Measurements from ENCODE around the gene KLHL17. TPM values are rescaled to one million over a fixed set of nuclear protein-coding genes. Genes with fewer than 3 reads are reported as not detected.

The KLHL17 gene
- total RNA-seq = 3.5 and 10.5 TPM in 2 replicates

DNA sequence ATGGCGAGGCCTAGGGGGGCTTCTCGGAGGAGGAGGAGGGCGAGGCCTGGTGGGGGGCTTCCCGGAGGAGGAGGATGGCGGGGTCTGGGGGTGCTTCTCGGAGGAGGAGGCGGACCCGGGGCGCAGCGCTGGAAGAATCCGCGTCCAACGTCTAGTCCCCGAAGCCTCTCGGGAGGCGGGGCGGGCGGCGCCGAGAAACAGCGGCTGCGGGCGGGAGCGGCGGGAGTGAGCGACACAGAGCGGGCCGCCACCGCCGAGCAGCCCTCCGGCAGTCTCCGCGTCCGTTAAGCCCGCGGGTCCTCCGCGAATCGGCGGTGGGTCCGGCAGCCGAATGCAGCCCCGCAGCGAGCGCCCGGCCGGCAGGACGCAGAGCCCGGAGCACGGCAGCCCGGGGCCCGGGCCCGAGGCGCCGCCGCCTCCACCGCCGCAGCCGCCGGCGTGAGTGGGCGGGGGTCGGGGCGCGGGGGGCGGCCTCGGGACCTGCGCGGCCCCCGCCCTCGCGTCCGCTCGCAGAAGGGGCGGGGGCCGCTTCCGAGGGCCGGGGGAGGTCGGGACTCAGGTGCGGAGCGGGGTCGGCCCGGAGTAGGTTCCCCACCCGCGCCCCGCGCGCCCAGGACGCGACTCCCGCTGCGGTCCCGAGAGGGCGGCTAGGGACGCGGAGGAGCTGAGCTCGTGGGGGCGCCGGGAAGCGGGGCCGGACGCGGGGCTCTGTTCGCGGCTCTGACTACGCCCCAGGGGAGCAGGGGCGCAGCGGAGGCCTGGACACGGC, at the start of gene KLHL17:
Gene KLHL17 (plus strand): TSS at position 222 of the 769 bp plus-strand sequence. CDS start 110 bp downstream, at position 332.

DNA sequence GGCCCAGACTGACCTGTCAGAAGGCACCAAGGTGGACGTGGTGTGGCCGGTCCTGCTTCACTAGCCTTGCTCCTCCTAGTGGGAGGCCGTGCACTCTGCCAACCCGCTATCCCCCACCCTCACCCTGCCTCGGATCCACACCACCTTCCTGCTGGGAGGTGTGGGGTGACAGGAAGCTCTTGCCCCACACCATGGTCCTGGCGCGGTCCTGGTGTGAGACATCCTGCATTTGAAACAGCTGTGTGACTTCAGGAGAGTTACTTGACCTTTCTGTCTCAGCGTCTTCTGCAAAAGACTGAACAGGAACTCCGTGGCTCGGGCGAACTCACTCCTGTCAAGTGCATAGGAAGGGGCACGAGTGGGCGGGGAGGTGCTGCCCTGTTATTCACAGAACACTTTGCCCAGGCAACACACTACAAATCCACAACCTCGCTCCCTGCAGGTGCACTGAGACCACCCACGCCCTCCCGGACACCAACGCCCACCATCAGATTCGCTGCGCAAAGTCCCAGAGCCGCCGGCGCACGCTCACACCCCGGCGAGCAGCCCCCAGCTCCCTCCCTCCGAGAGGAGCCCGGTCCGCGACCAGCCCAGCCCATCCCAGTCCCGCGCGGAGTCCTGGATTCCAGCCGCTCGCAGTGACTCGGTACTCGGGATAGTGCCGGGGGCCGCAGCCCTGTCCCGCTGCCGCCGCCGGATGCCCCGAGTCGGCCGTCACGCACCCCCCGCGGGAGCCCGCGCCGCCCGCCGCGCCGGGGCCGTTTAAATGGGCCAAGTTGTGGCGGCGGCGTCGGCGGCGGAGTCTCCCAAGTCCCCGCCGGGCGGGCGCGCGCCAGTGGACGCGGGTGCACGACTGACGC, 37.0 kb upstream of the KLHL17 start, which contains the start of gene SAMD11:
Gene SAMD11 (plus strand): TSS at position 793 of the 860 bp plus-strand sequence. CDS start 509 bp downstream, outside the sequence.

DNA sequence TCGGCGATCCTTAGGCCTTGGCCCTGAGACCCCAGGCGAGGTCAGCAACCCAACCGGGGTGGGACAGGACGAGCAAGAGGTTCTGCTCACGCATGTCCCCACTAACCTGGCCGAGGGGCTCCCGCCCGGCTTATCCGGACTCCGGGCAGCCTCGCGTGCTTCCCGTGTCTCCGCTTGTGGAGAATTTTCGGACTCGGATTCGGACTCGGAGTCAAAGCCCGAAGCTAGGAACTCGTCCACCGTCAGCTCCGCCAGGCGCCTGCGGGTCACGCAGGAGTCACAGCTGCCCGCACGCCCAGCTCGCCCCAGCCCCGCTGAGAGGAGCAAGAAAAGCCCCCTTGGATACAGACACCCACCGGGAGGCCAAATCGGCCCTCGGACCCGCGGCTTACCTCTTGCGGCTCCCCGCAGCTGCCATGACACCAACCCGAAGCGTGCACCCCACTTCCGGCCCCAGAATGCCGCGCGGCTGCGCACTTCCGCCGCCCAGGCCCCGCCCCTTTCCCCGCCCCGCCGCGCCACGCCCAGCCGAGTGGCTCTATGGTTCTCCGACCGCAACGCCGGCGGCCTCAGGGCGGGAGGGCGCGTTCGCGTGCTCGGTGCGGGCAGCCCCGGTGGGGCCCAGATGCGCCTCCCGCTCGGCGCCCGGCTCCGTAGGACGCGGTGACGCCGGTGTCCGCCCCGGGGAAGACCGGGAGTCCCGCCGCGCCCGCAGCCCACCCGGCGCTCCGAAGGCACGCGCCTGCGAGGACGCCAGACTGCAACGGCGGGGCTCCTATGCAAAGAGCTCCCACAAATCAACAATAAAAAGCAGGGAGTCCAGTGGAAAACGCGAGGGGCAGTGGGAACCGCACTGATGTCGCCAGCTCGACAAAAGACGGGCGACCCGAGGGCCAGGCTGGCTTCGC, 1.3 kb upstream of the KLHL17 start, which contains the start of gene NOC2L:
Gene NOC2L (minus strand): TSS at position 434 of the 908 bp plus-strand sequence. CDS start 16 bp downstream, at position 418.

DNA sequence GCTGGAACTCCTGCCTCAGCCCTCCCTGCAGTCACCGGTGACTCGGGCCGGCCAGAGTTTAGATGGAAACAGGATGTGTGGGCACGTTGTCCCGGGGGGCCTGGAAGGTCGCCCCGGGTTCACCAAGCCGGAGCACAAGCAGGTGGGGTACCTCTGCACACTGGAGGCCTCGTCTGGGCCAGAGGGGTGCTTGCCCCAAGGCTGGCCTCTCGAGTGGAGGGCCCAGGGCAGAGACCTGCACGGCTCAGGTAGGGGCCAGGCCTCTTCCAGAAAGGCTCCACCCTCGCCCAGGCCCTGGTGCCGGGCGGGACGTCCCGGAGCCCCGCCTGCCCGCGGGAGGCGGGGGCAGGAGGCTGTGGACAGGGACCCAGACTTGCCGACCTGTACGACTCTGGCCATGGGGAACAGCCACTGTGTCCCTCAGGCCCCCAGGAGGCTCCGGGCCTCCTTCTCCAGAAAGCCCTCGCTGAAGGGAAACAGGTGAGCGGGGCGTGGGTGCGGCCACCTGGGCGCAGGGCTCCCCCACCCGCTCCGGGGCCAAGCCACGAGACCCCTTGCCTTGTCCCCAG, 5.8 kb downstream of the KLHL17 start, which contains the start of gene PLEKHN1:
Gene PLEKHN1 (plus strand): TSS at position 348 of the 569 bp plus-strand sequence. CDS start 50 bp downstream, at position 398.

DNA sequence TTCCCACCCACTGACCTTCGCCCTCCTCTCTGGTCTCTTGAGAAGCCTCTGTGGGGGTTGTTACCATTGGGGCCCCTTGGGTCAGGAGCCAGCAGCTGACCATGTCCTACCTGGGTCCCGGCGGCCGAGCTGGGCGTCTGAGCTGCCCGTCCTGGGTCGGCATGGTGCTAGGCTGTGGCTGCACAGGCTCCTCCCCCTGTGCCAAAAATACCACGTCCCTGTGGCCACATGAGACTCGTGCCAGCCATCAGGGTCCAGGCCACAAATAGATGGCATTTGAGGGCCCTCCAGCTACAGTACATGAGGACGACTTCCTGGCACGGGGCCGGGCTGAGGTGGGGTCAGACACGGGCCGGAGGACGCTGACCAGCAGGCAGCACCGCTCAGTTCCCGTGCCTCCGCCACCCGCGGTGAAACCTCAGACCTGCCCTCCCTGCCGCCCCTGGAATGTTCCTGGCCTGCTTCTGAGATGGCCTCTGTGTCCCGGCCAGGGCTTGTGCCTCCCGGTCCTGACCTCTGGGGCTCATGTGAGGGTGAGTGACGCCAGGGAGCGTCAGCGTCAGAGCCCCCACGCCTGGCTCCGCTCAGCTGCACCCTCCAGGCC, 21.7 kb downstream of the KLHL17 start, which contains the start of gene PERM1:
Gene PERM1 (minus strand): TSS at position 139 of the 604 bp plus-strand sequence. CDS start 1,064 bp downstream, outside the sequence.

DNA sequence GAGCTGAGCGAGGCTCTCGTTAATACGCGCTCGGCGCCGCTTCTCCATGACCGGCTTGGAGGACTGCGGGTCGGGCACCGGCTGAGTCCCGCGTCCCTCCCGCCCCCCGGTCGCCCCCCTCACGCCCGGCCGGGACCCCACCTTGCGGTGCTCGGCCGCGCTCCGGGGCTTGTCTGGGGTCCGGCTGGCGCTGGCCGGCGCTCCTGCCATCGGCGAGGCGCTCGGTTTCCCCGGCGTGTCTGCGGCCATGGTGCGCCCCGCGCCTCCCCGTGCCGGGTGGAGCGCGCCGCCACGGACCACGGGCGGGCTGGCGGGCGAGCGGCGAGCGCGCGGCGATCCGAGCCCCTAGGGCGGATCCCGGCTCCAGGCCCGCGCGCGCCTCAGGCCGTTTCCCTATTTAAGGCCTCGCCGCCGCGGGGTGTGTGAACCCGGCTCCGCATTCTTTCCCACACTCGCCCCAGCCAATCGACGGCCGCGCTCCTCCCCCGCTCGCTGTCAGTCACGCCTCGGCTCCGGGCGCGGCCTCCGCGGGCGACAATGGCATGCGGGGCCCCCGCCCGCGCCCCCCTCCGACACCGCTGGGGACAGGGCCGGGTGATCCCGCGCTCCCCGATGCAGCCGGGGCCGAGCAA, 39.5 kb downstream of the KLHL17 start, which contains the start of gene HES4:
Gene HES4 (minus strand): TSS at position 373 of the 632 bp plus-strand sequence. CDS start 124 bp downstream, at position 249.

DNA sequence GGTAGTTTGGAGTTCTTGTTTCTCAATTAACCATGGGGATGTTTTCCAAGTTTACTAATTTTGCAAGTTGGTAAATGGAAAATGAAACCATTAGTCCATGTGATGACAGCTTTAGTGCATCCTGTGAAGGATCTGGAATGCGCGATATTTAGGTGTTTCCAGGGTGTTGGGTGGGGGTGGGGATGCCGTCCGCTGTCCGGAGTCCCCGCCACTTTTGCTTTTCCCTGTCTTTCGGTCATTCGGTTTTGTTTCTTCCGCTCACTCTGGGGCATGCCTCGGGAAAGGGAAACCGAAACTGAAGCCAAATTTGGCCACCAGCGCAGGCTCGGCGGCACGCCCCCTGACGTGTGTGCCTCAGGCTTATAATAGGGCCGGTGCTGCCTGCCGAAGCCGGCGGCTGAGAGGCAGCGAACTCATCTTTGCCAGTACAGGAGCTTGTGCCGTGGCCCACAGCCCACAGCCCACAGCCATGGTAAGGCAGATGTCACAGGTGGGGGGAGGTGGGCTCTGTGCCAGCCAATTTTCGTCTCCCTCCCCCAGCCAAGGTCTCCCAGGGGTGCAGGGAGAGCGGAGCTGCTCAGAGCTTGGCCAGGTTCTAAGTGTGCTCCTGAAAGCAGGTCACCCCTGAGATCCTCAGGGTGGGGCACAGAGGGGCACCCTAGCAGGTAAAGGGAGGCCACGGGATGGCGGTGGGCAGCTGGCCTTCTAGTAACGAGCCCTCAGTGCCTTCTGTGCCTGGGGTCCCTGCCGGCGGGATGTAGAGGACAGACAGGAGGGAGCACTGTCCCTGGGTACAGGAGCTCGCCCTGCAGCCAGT, 52.9 kb downstream of the KLHL17 start, which contains the start of gene ISG15:
Gene ISG15 (plus strand): TSS at position 393 of the 817 bp plus-strand sequence. CDS start 77 bp downstream, at position 470.

Other genes starting within 250 kb of the KLHL17 start
- gene SAMD11, start 36.7 kb upstream of the KLHL17 start, total RNA-seq = 3.2 and 8.2 TPM in 2 replicates
- 98.6 and 102 TPM in 2 replicates for gene NOC2L, start 1.3 kb upstream of the KLHL17 start, total RNA-seq
- 0.29 and 1.8 TPM in 2 replicates for gene PLEKHN1, start 5.9 kb downstream of the KLHL17 start, total RNA-seq
- not detected in 2 replicates for gene PERM1, start 21.5 kb downstream of the KLHL17 start, total RNA-seq
- gene HES4, start 39.5 kb downstream of the KLHL17 start, total RNA-seq = 0.35 TPM in 1 of 2 replicates, not detected in the other
- gene ISG15, start 52.9 kb downstream of the KLHL17 start, total RNA-seq = 43.4 and 102 TPM in 2 replicates
- 93.2 and 102 TPM in 2 replicates for gene AGRN, start 59.5 kb downstream of the KLHL17 start, total RNA-seq
- not detected in 2 replicates for gene RNF223, start 113.7 kb downstream of the KLHL17 start, total RNA-seq
- gene C1orf159, start 155.5 kb downstream of the KLHL17 start, total RNA-seq = 14.4 and 24.2 TPM in 2 replicates
- not detected in 2 replicates for gene TTLL10, start 213.3 kb downstream of the KLHL17 start, total RNA-seq
- 1.9 and 3.7 TPM in 2 replicates for gene TNFRSF18, start 246.0 kb downstream of the KLHL17 start, total RNA-seq